KG1 (cell line): ENCODE measurements around the gene GALNT16.

Experiments used
- DNase-seq: peaks from one replicate; lab custom pipeline; 2025; lab: John Stamatoyannopoulos, UW

The GALNT16 gene

DNA sequence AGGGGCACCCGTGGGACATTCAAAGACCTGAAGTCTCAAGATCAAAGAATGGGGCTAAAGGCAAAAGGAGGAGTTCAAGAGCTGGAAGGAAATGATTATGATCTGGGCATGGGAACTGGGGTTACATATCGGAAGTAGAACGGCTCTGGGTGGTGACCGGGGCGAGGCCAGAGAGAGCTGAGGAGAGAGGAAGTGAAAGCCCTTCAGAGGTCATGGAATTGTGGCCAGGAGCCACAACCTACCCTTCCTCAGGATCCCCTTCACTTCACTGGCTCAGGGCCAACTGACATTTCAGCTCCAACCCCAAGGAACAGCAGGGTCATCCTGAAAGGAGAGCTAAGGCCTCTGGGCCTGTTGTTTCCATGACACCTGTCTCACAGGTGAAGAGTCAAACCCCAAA is 57.8 kb downstream of the GALNT16 start:
- no peak for DNase-seq

DNA sequence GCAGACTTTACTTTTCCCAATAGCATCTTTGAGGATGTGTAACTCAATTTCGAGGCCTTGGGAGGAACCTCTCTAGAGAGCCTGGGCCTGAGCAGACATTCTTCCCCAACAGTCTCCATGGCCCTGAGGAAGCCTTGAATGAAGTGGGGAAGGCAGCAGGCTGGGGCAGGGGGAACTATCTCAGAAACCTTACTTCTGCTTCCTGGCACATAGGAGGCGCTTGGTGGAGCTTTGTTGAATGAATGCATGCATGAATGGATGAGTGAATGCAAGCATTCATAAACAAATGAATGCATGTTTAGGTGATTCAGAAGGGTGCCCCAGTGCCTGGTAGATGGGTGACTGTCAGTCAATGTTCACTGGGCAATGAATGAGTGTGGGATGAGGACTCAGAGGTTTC is 58.3 kb downstream of the GALNT16 start:
- DNase-seq = no peak

DNA sequence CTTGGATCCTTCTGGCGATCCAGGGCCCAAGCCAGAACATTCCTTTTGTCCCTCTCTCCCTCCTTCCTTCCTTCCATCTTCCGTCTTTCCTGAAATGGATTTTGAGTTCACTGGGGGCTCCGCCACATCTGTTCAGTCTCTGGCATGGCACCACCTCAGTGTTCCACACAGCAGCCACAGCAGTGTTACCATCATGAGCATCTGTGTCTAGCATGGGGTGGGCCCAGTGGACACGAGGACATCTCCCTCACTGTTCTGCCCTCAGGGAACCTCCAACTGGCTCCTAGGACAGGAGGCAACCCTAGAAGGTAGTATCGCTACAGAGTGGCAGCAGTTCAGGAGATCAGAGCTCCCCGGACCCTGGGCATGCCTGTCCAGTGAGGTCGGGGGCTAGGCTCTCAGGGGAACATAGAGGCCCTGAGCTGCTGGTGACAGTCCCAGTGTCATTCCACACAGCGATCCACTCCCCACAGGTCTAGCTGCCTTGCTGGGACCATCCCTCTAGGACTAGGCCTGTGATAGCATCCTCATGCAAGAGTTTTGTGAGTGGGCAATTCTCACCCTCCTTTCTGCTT is 59.0 kb downstream of the GALNT16 start:
- DNase-seq = no peak

DNA sequence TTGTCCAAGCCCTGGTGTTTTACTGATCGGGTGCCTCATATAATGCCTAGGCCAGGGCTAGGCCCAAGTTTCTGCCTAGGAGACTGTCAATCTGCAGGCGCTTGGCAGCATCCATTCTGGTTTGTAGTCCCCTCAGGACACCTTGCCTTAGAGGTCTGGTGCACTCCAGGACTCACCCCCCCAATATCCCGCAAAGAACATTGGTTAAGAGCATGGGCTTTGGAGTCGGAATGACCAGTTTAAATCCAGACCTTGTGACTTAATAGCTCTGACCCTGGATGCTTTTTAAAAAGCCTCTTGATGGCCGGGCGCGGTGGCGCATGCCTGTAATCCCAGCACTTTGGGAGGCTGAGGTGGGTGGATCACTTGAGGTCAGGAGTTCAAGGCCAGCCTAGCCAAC is 60.0 kb downstream of the GALNT16 start:
- DNase-seq = no peak

DNA sequence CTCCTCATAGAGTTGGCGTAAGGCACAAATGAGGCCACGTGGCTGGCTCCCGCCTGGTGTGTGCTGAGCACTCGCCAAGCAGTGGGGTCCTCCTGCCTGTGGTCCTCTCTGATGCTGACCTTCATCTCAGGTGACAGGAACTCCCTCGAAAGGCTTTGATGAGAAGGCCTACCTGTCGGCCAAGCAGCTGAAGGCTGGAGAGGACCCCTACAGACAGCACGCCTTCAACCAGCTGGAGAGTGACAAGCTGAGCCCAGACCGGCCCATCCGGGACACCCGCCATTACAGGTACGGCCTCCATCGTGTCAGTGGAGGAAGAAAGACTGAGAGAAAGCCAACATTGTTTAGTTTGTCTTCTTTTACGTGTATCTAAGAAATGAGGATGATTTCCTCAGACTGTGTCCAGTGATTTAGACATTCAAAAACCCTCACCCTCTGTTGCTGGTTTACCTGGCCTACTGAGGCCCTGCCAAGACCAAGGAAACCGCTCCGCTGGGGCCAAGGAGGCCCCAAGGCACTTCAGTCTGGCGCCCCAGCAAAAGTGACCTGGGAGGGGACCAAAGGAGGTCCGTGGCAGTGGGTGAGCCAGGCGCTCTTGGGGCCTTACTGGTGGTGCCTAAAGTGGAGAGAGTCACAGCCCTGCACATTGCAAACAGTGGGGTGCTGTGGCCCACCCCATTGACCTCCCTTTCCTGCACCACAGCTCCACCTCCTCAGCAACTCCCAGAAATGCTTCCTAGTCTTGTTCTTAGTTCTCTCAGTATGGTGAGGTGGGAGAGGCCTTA is 60.8 kb downstream of the GALNT16 start:
- DNase-seq = no peak

DNA sequence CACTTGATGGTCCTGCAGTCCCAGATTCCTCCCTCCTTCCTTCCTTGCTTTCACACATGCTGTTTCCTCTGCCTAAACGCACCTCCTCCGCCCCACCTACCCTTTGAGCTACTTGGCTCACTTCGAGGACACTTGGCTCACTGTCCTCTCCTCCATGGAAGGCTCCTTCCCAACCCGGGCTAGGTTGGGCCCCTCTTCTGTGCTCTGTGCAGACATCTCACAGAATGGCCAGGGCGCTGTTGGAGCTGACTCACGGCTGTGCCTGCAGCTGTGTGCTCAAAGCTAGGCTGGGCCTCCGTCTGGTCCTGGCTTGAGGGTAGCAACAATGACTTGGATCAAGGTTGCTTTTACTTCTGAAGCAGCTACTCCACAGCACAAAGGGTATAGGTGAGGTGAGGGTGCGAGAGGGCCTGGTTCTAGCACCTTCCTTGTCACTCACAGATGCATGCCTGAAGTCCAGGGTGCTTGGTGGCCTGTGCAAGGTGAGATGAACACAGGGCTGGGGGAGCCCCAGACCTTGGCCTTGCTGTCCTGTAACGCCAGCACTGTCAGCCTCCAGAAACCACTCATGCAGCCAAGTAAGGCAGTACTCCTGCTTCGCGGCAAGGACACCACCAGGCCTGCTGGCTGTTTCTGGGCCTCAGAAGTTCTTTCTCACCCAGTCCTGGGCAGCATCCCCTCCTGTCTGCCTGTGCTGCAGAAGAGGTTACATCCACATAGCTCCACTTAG is 61.8 kb downstream of the GALNT16 start:
- DNase-seq = no peak

DNA sequence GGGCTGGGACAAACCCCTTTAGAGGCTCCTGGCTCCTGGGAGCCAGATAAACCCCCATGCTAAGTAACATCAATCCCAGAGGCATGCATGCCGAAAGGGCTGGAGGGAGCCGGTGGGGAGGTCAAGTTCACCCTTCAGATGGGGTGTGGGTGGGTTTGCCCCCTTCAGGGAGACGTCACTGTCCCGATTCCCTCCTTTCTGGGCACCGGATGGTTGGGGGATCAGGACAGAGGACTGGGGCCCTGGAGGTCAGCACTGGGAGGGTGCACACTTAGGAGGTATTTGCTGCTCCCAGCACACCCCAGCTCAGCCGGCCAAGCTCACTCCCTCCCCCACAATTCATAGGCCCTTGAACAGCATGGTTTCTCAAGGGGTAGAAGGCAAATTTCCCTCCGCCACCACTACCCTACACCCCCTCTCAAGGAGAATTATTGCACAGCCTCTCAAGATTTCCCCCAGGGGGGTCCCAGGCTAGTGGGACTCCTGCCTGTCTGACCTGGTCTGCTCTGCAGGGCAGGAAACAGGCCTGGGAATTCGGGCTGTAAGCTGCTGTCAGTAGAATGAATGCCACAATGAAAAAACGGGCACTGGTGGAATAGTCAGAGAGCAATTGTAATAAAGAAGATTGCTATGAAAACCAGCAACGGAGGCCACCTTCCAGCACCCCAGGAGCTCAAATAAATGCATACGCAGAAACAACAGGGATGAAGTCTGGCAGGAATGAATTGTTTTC is 63.5 kb downstream of the GALNT16 start:
- DNase-seq = no peak

DNA sequence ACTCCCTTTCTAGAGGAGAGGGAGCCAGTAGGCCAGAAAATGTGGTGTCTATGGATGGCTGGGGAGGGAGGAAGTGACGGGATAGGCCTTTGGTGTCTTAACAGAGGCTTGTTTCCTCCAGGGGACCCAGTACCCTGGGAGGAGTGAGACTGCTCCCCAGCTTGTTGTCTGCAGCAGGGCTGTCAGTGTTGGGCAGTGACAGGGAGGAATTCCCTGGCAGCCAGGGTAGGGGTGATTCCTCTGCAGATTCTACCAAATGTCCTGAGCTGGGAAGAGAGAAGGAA is 64.0 kb downstream of the GALNT16 start:
- no peak for DNase-seq

DNA sequence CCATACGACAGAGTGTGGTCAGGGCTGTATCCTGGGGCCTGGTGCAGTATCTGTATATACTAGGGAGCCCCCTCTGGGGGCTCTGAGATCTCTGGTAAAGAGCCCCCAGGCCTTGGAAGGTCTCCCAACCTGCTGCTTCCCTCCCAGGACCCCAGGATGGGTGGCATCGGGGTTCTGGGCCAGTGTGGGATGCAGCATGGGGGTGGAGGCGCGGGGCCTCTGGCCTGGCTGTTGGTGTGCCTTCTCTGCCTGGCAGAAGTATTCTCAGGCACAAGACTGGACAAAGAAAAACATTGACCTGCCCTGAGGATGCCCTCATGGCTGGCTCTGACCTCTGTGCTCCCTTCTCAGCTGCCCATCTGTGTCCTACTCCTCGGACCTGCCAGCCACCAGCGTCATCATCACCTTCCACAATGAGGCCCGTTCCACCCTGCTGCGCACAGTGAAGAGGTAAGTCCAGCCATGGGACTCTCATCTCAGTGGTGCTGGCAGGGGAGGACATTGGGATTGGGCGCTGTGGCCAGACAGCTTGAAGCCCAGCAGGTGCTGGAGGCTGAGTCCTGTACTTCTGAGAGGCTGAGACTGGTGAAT is 64.5 kb downstream of the GALNT16 start:
- no peak for DNase-seq

DNA sequence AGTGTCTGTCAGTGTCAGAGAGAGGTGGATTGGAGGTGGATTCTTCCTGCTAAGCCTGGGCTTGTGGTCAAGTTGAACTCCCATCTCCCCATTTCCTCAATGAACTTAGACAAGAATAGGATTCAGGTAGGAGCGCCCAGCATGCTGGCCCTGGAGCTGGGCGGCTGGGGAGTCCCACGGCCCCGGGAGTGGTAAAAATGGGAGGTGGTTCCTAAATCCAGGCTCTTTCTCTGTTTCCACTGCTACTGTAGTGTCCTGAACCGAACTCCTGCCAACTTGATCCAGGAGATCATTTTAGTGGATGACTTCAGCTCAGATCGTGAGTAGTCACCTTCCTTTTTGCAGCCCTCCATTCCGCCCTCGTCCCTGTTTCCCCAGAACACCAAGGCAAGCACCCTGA is 65.1 kb downstream of the GALNT16 start:
- DNase-seq = no peak

DNA sequence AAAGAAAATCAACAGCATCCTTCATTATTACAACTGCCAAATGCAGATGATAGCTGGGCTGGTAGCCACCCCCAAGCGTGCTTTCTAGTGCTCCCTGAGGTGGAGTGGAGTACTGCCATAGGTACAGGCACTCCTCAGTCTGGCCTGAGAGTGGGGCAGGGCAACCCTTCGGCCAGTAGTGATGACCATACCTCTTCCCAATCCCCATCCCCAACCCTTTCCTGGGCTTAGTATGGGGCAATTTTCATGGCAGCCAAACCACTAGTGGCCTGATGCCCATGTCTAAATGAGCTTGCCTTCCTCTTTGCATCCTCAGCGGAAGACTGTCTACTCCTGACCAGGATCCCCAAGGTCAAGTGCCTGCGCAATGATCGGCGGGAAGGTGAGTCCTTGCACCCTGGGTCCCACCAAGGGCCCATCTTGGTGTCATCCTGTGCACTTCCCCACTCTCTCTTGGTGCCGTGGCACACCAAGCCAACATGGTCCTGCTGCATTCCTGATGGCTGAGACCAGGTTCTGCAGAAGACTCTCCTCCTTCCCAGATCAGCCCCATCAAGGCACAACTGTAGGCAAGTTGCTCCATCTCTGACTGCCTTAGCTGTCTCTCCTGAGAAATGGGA is 65.8 kb downstream of the GALNT16 start:
- DNase-seq = no peak

DNA sequence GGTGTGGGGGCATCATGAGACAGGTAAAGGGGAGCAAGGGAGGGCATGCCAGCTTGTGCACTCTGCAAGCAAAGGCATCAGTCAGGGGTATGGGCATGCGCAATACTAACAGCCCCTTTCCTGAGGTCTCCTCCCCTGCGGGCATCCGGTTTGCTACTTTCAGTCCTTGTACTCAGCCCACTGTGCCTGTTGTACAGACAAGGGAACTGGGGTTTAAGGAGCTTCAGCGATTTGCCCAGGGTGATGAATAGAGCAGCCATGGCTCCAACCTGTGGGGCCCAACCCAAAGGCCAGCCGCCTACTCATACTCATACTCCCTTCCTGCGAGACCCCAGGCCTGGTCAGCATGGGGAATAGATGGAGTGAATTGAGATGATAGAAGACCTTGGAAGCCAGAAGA is 66.7 kb downstream of the GALNT16 start:
- no peak for DNase-seq

DNA sequence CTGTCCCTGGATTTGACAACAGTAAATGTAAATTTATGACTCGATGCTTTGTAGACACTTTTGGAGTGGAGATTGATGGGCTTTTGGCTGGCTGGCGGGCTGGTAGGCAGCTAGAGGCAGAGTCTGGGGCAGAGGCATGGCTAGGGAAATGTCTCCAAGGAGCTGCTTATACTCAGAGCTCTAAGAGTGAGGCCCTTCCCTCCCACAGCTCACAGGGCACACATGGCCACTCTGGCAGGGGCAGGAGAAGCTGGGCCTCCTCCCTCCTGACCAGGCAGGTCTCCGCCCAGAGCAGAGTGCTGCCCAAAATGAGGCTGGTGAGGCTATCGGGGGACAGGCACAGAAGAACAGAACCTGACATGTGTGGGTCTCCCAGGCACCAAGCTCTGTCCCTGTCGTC is 67.5 kb downstream of the GALNT16 start:
- no peak for DNase-seq

DNA sequence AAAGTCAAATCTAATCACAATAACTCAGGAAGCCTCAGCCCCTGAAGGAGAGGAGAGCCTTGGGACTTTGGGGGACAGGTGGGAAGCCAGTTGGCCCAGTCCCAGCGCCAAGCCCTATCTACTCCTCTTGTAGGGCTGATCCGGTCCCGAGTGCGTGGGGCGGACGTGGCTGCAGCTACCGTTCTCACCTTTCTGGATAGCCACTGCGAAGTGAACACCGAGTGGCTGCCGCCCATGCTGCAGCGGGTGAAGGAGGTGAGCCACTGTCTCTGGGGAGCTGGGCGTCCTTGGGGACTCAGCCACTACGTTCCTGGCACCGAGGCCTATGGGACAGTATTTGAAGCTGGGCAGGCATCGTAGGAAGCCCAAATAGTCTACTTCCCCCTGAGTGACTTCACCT is 68.4 kb downstream of the GALNT16 start:
- no peak for DNase-seq

DNA sequence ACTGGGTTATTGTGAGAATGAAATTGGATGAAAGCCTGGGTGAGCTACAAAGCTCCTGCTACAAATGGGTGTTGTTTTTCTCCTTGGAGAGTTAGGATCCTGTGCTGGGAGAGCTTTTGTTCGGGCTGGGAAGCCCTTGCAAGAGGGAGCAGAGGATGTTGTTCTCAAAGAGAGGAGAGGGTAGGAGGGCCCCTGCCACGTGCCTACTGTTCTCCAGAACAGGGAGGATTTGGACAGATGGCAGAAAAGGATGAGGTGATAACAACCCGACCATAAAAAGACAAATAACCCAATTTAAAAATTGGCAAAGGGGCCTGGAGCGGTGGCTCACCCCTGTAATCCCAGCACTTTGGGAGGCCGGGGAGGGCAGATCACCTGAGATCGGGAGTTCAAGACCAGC is 68.8 kb downstream of the GALNT16 start:
- no peak for DNase-seq

DNA sequence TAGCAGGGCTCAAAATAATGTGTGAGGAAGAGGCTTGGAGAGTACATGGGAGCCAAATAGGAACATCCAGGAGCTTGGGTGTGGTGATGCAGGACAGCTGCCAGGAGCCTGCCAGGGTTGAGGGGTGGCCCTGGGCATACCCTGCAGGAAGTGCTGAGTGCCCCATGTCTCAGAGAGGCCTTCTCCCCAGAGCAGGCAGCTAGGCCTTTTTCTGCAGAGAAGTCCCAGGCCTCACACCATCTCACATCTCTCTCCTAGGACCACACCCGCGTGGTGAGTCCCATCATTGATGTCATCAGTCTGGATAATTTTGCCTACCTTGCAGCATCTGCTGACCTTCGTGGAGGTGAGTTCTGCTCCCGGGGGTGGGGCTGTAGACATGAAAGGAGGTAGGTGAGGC is 71.2 kb downstream of the GALNT16 start:
- DNase-seq = no peak

DNA sequence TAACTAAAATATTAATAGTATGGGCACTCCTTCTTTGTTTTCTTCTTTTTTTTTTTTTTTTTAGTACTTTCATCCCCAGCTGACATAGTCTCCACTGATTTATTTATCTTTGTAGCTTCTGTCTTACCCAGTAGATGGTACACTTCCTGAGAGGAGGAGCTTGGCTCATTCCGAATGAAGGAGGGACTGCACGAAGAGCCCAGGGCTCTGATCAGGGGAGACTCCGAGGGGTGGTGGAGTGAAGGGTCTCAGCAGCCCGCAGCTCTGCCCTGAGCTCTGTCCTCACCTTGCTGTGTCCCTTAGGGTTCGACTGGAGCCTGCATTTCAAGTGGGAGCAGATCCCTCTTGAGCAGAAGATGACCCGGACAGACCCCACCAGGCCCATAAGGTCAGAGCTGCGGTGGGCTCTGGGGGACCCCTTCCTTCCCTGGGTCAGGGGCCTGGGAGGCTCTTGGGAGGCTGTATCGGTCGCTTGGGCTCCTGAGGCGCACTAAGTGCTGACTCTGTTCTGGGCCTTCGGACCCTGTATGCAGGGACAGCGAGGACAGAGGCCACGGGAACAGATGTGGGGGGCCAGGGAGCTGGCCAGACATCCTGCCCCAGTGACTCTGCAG is 72.9 kb downstream of the GALNT16 start:
- DNase-seq = no peak

DNA sequence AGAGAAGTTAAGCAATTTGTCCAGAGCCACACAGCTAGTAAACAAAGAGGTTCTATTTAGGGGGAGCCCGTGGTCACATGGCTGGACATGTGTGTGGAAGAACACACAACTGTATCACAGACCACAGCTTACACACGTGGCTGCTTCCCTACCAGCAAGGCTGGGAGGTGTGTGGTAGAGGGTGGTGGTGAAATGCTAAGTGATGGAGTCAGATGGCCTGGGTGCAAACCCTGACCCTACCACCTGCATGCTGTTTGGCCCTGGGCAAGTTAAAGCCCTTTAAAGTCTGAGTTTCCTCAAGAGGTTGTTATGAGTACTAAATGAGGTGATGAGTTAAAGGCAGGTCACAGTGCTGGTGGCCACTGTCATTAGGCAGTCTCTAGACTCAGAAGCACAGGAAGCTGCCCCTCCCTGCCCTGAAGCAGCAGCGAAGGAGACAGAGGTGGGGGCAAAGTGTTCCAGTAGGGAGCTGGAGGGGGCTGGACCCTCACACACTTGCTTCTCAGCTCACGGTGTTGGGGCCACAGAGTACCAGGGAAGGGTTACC is 73.9 kb downstream of the GALNT16 start:
- no peak for DNase-seq

DNA sequence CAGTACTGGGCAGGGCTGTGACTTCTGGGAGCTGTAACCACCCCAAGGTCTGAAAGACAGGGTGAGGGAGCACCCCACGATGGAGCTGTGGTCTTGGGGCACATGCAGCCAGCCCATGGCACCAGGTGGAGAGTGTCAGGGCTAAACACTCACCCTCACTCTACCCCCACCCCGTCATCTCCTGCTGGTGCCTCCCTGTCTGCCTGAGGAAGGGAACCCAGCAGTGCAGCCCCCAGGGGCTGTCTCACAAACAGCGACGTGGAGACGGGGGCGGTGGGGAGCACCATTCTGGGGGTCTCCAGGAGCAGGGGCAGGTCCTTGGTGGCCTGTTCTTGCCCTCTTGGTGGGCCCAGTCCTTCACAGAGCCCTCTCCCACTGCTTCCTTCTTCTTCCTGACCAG is 74.6 kb downstream of the GALNT16 start:
- DNase-seq = no peak

DNA sequence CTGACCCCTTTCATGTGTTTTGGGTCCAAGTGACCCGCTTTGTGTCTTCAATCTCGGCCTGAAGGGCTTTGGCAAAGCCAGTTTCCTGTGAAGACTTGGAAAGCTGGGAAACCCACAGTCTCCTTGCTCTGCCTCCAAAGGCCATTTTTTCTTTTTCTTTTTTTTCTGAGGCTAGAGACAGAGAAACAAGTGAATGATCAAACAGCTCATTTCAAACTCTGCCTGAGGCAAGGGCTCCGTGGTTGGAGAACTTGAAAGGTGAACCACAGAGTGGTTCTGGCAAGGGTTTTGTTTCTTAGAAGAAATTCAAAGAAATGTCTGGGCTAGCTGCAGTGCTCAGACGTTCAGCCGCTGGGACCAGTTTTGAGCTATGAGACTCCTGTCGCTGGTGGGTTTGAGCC is 75.4 kb downstream of the GALNT16 start:
- DNase-seq = no peak

DNA sequence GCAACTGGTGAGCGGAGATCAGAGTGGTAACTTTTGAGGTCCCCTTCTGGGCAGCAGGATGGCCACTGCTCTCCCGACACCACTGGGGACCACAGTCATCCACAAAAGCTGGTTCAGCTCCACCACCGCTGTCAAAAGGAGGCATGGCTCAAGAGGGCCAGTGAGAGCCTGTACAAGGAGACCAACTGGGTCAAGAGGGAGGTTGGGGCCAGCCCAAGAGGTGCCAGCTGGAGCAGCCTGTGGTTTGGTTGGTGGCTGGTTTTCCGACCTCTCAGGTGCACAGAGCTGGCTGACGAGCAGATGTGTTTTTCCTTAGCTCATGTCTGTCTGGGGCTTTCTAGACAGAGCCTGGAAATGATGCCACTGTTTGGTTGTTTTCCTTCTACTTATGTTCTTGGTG is 78.0 kb downstream of the GALNT16 start:
- no peak for DNase-seq
